Omental fat pad (tissue), 4 donors: ENCODE data around the gene OSBPL1A. TPM values are rescaled to one million over a fixed set of nuclear protein-coding genes. Genes with fewer than 3 reads are reported as not detected.

Source experiments
- ATAC-seq: fragments of 150-250 bp; one replicate; pipeline ENCODE4 v1.9.1; 2016; ENCODE audit warnings: mild to moderate bottlenecking, moderate library complexity; ENCODE audit not compliant: low FRiP score
- DNase-seq: peaks from one replicate; pipeline ENCODE4 v3.0.0-alpha.2; 2019; ENCODE audit warnings: low spot score
- total RNA-seq, 4 donors: library from RNA; depleted of rRNA; stranded (reverse); fragments of >200 nt; gene quantifications; one replicate each; pipeline ENCODE4 v1.1.0, GENCODE V29; 2016
- TF ChIP-seq, protein P1 (sequence below), 3 donors: fragments of 450-650 bp; IDR thresholded peaks; one replicate each; pipeline ENCODE4 v1.5.1; 2016 to 2017; ENCODE audit warnings: antibody characterized with exemption in 3 of 3, mild to moderate bottlenecking in 3 of 3, moderate library complexity in 2 of 3

OSBPL1A gene
- total RNA-seq, 4 donors from 2014 or later: 67.1 to 123 (median 109) TPM

GRCh38 chr18:24278591-24278990 is 119.0 kb downstream of the OSBPL1A start:
- TF ChIP-seq, protein P1, sequence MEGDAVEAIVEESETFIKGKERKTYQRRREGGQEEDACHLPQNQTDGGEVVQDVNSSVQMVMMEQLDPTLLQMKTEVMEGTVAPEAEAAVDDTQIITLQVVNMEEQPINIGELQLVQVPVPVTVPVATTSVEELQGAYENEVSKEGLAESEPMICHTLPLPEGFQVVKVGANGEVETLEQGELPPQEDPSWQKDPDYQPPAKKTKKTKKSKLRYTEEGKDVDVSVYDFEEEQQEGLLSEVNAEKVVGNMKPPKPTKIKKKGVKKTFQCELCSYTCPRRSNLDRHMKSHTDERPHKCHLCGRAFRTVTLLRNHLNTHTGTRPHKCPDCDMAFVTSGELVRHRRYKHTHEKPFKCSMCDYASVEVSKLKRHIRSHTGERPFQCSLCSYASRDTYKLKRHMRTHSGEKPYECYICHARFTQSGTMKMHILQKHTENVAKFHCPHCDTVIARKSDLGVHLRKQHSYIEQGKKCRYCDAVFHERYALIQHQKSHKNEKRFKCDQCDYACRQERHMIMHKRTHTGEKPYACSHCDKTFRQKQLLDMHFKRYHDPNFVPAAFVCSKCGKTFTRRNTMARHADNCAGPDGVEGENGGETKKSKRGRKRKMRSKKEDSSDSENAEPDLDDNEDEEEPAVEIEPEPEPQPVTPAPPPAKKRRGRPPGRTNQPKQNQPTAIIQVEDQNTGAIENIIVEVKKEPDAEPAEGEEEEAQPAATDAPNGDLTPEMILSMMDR (IDR thresholded peaks at IDR 0.05): no peak
- DNase-seq (no peak), ATAC-seq (no peak)

- TF ChIP-seq, protein P1 (IDR thresholded peaks at IDR 0.05): no peak
- ATAC-seq (no peak), DNase-seq (no peak)
Observed at GRCh38 chr18:24277516-24278195, 120.0 kb downstream of the OSBPL1A start.

DNA sequence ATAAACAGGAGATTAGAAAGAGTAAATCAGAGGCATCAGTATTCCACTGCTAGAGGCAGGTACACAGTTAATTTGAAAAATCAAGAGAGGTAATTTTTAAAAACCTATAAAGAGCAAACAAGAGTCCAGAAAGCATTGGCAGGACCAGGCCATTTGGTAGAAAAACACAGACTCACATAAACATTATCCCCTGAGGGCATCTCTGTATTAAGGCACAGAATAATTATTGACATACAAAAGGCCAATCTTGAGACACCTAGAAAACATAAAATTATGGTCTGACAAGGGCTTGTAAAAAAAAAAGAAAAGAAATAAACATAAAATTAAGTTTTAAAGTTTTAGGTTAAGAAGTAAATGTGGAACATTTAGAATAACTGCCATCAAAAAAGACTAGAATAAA is 120.6 kb downstream of the OSBPL1A start:
- TF ChIP-seq, protein P1 (IDR thresholded peaks at IDR 0.05): no peak
- no peak for ATAC-seq
- no peak for DNase-seq

DNA sequence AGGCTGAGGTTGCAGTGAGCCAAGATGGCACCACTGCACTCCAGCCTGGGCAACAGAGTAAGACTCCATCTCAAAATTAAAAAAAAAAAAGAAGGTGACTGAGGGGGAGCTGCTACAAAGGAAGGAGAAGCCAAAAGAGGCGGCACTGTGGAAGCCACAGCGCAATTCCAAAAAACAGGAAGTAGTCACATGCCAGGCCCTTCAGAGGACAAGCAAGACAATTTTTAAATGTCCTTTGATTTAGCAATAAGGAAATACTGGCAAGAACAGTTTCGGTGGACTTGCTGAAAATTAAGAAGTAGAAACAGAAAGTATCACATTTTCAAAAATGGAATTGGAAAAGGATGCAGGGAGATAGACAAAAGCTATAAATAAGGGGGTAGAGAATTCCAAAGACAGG is 122.8 kb downstream of the OSBPL1A start:
- DNase-seq (no peak), ATAC-seq (no peak)

GRCh38 chr18:24273596-24273995 is 124.0 kb downstream of the OSBPL1A start:
- TF ChIP-seq, protein P1 (IDR thresholded peaks at IDR 0.05): no peak
- ATAC-seq: no peak

More for the DNA sequence above, 122.8 kb downstream of the OSBPL1A start:
- TF ChIP-seq, protein P1 (IDR thresholded peaks at IDR 0.05): no peak

GRCh38 chr18:24272229-24272525 is 125.4 kb downstream of the OSBPL1A start:
- TF ChIP-seq, protein P1 (IDR thresholded peaks at IDR 0.05): no peak
- ATAC-seq (no peak), DNase-seq (no peak)

More at GRCh38 chr18:24273596-24273995, 124.0 kb downstream of the OSBPL1A start:
- no peak for DNase-seq
